Subcutaneous abdominal adipose tissue (tissue), 5 donors: Measurements from ENCODE around the gene PTTG2.
"Not testable (repeated sequence)": the region's sequence is repeated elsewhere in the genome, so short reads cannot be mapped to it uniquely, and the experiment has no call there.

Experiments
- H3K27ac ChIP-seq: one replicate; pipeline ENCODE4 v1.7.0; 2013; ENCODE audit warnings: low read depth, mild to moderate bottlenecking, inconsistent platforms, low read length, moderate library complexity
- H3K27me3 ChIP-seq, 5 donors: one replicate each; pipeline ENCODE4 v1.7.0; 2013; ENCODE audit warnings: low read length in 5 of 5, inconsistent platforms in 1 of 5; ENCODE audit not compliant: control insufficient read depth in 5 of 5, insufficient read depth in 4 of 5
- H3K36me3 ChIP-seq, 5 donors: one replicate each; pipeline ENCODE4 v1.7.0; 2013; ENCODE audit warnings: low read length in 5 of 5; ENCODE audit not compliant: control insufficient read depth in 5 of 5, insufficient read depth in 5 of 5
- H3K4me1 ChIP-seq, 5 donors: one replicate each; pipeline ENCODE4 v1.7.0; 2013; ENCODE audit warnings: low read length in 5 of 5, mild to moderate bottlenecking in 3 of 5, moderate library complexity in 1 of 5; ENCODE audit not compliant: control insufficient read depth in 5 of 5, insufficient read depth in 5 of 5
- H3K4me3 ChIP-seq, 5 donors: one replicate each; pipeline ENCODE4 v1.7.0; 2013; ENCODE audit warnings: low read length in 5 of 5, low read depth in 1 of 5
- H3K9ac ChIP-seq, 5 donors: one replicate each; pipeline ENCODE4 v1.7.0; 2013; ENCODE audit warnings: low read length in 5 of 5, mild to moderate bottlenecking in 4 of 5, moderate library complexity in 3 of 5
- H3K9me3 ChIP-seq, 5 donors: one replicate each; pipeline ENCODE4 v1.7.0; 2013; ENCODE audit warnings: low read length in 5 of 5; ENCODE audit not compliant: control insufficient read depth in 5 of 5
- donor health status: healthy.
- donor health status: healthy.
- donor health status: healthy.
- donor health status: healthy.
- donor health status: healthy.

Gene PTTG2

GRCh38 chr4:37973441-37973840 is 13.2 kb downstream of the PTTG2 start:
- Histone ChIP-seq H3K27ac (no peak overlapping the region), H3K27me3 (no peaks in the 10 kb centered on the region), H3K4me3 (no peak overlapping the region), H3K9me3 (no peaks in the 10 kb centered on the region), H3K36me3 (no peaks in the 10 kb centered on the region), H3K9ac (no peak overlapping the region), H3K4me1 (peaks cover 0 to 23% (median 13%) of the 10 kb centered on the region in 5 donors)

DNA sequence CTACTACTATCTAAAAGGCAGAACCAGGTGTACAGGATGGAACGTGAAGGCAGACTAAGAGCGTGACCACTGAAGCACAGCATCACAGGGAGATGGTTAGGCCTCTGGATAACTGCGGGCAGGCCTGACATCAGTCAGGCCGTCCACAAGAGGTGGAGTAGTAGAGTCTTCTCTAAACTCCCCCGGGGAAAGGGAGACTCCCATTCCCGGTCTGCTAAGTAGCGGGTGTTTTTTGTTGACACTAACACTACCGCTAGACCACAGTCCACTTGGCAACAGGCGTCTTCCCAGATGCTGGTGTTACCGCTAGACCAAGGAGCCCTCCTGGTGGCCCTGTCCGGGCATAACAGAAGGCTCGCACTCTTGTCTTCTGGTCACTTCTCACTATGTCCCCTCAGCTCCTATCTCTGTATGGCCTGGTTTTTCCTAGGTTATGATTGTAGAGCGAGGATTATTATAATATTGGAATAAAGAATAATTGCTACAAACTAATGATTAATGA is 15.2 kb downstream of the PTTG2 start:
- H3K4me3 ChIP-seq, H3K27ac ChIP-seq: not testable (repeated sequence)

DNA sequence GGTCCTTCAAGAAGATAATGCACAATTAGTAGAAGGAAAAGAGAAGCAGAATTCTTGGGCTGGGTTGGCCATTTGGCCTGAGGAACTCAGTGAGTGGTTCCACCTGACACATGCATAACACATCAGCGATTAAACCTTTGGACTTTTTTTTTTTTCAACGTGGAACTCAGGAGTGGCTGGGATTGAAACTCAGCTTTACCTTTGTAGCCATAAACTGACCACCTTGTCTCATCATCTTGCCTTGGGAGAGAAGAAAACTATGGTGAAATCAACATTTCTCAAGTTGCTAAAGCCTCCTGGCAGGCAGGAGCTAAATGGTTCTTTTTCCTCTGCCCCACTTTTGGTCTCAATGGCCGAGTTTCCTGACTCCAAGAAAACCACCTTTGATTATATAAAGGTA is 16.3 kb downstream of the PTTG2 start:
- H3K9ac ChIP-seq = peak overlapping the region in 4 of 5 donors; percentile 6 to 79 (median 58)
- H3K27ac ChIP-seq = peak overlapping the region; percentile 83
- H3K27me3 ChIP-seq = no peaks in the 10 kb centered on the region
- H3K4me3 ChIP-seq = peak overlapping the region; percentile 50 to 67 (median 57)
- no peaks in the 10 kb centered on the region for H3K36me3 ChIP-seq
- H3K4me1 ChIP-seq = peaks cover 0 to 17% (median 15%) of the 10 kb centered on the region in 5 donors
- H3K9me3 ChIP-seq = no peaks in the 10 kb centered on the region

More for the DNA sequence above, 15.2 kb downstream of the PTTG2 start:
- H3K9ac ChIP-seq, H3K9me3 ChIP-seq, H3K36me3 ChIP-seq, H3K27me3 ChIP-seq: not testable (repeated sequence)
- H3K4me1 ChIP-seq = peaks cover 0 to 24% (median 15%) of the 10 kb centered on the region in 5 donors

DNA sequence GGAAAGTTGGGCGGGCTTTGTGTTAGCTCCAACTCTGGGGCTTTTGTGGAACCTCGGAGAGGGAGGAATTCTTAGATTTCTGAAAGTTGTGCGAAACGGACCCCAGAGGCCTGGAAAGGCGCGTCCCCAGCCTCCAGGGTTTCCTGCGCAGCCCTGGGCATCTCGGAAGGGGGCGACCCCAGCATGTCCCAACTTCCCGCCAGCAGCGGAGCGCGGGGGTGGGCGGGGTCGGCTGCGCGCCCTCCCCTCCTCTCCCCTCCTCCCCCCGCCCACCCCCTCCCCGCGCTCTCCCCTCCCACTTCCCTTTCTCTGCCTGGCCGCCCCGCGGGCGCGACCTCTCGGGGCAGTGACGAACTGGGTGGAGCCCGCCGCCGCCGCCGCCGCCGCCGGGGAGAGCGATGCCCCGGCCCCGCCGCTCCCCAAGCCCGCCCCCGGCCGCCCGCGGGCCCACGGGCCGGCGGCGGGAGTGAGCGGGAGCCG is 16.8 kb downstream of the PTTG2 start:
- H3K27ac ChIP-seq = peak overlapping the region; percentile 83
- H3K4me3 ChIP-seq = peak overlapping the region; percentile 50 to 78 (median 73)
- H3K27me3 ChIP-seq = no peaks in the 10 kb centered on the region
- no peaks in the 10 kb centered on the region for H3K9me3 ChIP-seq
- peak overlapping the region in 4 of 5 donors; percentile 6 to 86 (median 64) for H3K9ac ChIP-seq
- H3K4me1 ChIP-seq = peaks cover 0 to 18% (median 15%) of the 10 kb centered on the region in 5 donors
- no peaks in the 10 kb centered on the region for H3K36me3 ChIP-seq

DNA sequence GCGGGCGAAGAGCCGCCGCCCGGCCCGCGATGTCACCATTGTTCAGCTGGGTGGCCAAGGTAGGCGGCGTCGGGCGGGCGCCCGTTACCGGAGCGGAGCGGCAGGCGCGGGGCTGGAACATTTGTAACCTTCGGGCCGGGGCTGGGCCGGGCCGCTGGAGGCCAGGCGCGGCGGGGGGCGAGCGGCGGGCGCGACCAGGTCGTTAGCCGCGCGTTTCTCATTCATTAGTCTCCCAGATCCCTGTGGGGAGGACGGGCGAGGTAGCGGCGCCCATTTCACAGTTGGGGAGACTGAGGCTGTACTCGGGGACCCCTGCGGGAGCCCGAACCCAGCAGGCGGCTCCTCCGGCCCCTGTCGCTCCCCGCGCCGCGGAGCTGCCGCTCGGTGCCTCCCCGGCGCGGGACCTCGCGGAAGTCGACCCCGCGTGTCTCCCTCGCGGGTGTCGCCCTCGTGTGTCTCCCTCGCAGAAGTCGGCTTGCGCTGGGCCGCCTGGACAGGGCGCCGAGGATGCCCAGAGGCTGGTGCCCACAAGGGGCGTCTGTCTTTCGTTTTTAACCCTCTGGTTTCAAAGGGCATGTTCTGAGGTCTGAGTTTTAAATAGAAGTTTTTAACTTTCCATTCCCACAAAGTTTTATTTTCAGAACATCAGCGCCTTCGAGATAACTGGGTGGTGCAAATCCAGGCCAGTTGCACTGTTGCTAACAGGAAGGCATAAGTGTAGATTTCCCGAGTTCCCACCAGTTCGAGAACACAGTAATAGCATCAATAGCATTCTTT is 17.5 kb downstream of the PTTG2 start:
- H3K4me1 ChIP-seq = peaks cover 0 to 19% (median 15%) of the 10 kb centered on the region in 5 donors
- no peaks in the 10 kb centered on the region for H3K27me3 ChIP-seq

DNA sequence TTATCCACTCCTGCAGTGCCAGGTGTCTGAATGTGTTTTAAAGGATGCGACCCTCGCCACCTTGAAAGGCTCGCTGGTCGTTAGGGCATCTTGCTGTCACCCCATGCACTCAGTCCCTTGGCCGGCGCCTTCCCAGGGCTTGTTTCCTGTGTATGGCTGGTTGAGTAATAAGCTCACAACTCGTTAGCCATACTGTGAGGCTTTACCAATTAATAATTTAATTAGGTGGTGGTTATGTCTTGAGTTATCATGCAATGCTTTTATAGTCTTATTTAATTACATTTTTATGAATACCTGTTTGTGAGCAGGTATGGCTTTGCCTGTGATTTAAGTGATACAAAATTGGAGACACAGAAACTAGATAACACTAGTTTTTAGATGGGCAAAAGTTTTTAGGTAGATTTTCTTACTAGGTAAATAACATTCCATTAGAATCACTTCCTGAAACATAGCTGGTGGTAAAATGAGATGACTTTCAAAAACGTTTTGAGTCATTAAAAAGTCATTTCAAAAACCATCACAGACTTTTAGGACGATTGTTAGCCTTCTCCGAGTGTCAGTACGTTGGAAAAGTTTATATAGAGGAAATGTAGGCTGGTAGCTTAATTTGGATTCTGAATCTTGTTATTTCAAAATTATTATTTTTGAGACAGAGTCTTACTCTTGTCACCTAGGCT is 18.2 kb downstream of the PTTG2 start:
- Histone ChIP-seq H3K9me3 (no peaks in the 10 kb centered on the region), H3K27me3 (no peaks in the 10 kb centered on the region), H3K4me1 (peaks cover 0 to 19% (median 15%) of the 10 kb centered on the region in 5 donors), H3K36me3 (no peaks in the 10 kb centered on the region), H3K9ac (peak overlapping the region in 3 of 5 donors; percentile 23 to 79 (median 33)), H3K4me3 (peak overlapping the region; percentile 71 to 81 (median 76)), H3K27ac (peak overlapping the region; percentile 83)

More for the DNA sequence above, 17.5 kb downstream of the PTTG2 start:
- Histone ChIP-seq H3K9ac (peak overlapping the region; percentile 23 to 86 (median 79)), H3K4me3 (peak overlapping the region; percentile 71 to 81 (median 76)), H3K9me3 (no peaks in the 10 kb centered on the region), H3K36me3 (no peaks in the 10 kb centered on the region), H3K27ac (peak overlapping the region; percentile 83)

- Histone ChIP-seq H3K27me3 (no peaks in the 10 kb centered on the region), H3K4me1 (peaks cover 0 to 19% (median 15%) of the 10 kb centered on the region in 5 donors), H3K9me3 (no peaks in the 10 kb centered on the region), H3K9ac (no peak overlapping the region), H3K27ac (no peak overlapping the region), H3K4me3 (no peak overlapping the region), H3K36me3 (no peaks in the 10 kb centered on the region)
Observed at GRCh38 chr4:37980246-37980645, 20.0 kb downstream of the PTTG2 start.

GRCh38 chr4:37981425-37981824 is 21.2 kb downstream of the PTTG2 start:
- Histone ChIP-seq H3K27ac (no peak overlapping the region), H3K27me3 (no peaks in the 10 kb centered on the region), H3K36me3 (no peaks in the 10 kb centered on the region), H3K4me1 (peaks cover 0 to 17% (median 14%) of the 10 kb centered on the region in 5 donors), H3K9ac (no peak overlapping the region), H3K9me3 (no peaks in the 10 kb centered on the region), H3K4me3 (no peak overlapping the region)

DNA sequence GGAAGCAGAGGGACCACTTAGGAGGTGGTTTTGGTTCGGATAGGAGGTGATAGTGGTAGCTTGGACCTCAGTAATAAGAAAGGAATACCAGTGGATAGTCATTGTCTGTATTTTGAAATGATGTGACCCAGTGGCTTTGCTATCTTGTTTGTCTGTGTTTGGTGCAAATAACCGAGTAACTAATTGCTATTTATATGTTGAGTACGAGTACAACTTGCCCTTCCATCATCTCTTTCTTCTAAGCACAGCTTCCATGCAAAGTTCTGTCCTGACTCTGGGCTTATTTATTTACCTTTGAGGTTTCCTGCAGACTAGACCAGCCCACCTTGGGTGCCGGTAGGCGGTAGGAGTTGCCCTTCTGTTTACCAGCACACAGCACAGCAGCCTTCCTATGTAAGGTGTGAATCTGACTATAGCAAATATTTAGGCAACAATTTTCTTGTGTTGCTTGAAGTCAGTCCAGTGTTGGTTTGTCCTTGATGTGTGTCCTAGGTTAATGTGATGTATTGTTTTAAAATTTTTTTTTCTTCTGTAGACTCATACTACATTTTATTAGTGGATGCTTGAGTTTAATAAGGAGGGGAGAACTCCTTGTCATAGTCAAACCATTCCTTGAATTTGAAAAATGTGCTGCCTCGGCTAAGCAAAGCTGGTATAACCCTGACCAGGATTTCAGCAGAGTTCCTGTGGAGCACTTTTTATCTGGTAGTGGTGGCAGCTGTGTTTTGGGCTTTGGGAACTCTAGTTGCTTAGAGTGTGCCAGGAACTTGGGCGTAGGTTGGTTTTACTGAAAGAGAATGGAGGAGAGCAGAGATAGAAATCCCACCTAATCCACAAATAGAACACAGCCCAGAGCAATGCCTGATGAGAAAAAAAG is 21.9 kb downstream of the PTTG2 start:
- H3K27me3 ChIP-seq = no peaks in the 10 kb centered on the region
- no peaks in the 10 kb centered on the region for H3K9me3 ChIP-seq
- H3K27ac ChIP-seq = no peak overlapping the region
- no peak overlapping the region for H3K4me3 ChIP-seq
- no peaks in the 10 kb centered on the region for H3K36me3 ChIP-seq
- peaks cover 0 to 18% (median 11%) of the 10 kb centered on the region in 5 donors for H3K4me1 ChIP-seq
- H3K9ac ChIP-seq = no peak overlapping the region
